IMR-90 (cell line): ENCODE results near the gene CHST6. TPM values are rescaled to one million over a fixed set of nuclear protein-coding genes. Genes with fewer than 3 reads are reported as not detected.

Experiments used
- ATAC-seq: fragments of 200-7000 bp; cut with Tn5 transposase; 2 replicates; pipeline ENCODE4 v1.9.1; 2020; ENCODE audit warnings: low read depth, mild to moderate bottlenecking, moderate library complexity
- BruUV-seq: library from RNA; stranded (reverse); fragments of 400-500 nt; replicated peaks from 2 replicates; lab custom pipeline; 2021; lab: Mats Ljungman, UMichigan
- CTCF ChIA-PET: fragments of 300-600 bp; formaldehyde crosslinking; extraction: SDS; loops from one replicate; lab custom pipeline; 2021; ENCODE audit warnings: antibody characterized with exemption; lab: Yijun Ruan, JAX
- POLR2A ChIA-PET: fragments of 300-600 bp; sonication (Branson Sonifier 250); formaldehyde crosslinking; loops from one replicate; lab custom pipeline; 2022; ENCODE audit warnings: antibody characterized with exemption; ENCODE audit not compliant: unreplicated experiment; lab: Charles Lee
- DNase-seq: peaks from one replicate; pipeline ENCODE4 v3.0.0; 2013
- H2AFZ ChIP-seq: replicated peaks from 2 replicates; pipeline ENCODE3; 2013; ENCODE audit warnings: low read length, mild to moderate bottlenecking; ENCODE audit not compliant: poor library complexity
- H2AK5ac ChIP-seq: 2 replicates; pipeline ENCODE4 v1.6.1; 2013; ENCODE audit warnings: low read depth, low read length, inconsistent platforms
- H2AK9ac ChIP-seq: replicated peaks from 2 replicates; pipeline ENCODE3; 2013; ENCODE audit warnings: mild to moderate bottlenecking, low read depth, low read length, moderate library complexity; ENCODE audit not compliant: poor library complexity
- H2BK120ac ChIP-seq: 2 replicates; pipeline ENCODE4 v1.6.1; 2013; ENCODE audit warnings: low read depth, low read length, inconsistent platforms
- H2BK15ac ChIP-seq: 3 replicates; pipeline ENCODE4 v1.6.1; 2013; ENCODE audit warnings: low read depth, low read length, inconsistent platforms
- H2BK20ac ChIP-seq: 2 replicates; pipeline ENCODE4 v1.6.1; 2013; ENCODE audit warnings: low read depth, mild to moderate bottlenecking, inconsistent platforms, low read length, moderate library complexity
- H2BK5ac ChIP-seq: 2 replicates; pipeline ENCODE4 v1.6.1; 2013; ENCODE audit warnings: mild to moderate bottlenecking, low read depth, low read length, inconsistent platforms; ENCODE audit not compliant: poor library complexity, severe bottlenecking
- H3K14ac ChIP-seq: replicated peaks from 2 replicates; pipeline ENCODE4 v1.6.1; 2013; ENCODE audit warnings: low read depth, low read length, inconsistent platforms
- H3K18ac ChIP-seq: 2 replicates; pipeline ENCODE4 v1.6.1; 2013; ENCODE audit warnings: low read depth, low read length, control low read depth
- H3K23ac ChIP-seq: 2 replicates; pipeline ENCODE4 v1.6.1; 2013; ENCODE audit warnings: low read depth, low read length, inconsistent platforms
- H3K27ac ChIP-seq: 2 replicates; pipeline ENCODE4 v1.5.1; 2013; ENCODE audit warnings: mild to moderate bottlenecking, control low read depth, low read length; ENCODE audit not compliant: insufficient read depth
- H3K27me3 ChIP-seq: 2 replicates; pipeline ENCODE4 v1.6.1; 2013; ENCODE audit warnings: low read length; ENCODE audit not compliant: control insufficient read depth, insufficient read depth
- H3K36me3 ChIP-seq: 2 replicates; pipeline ENCODE4 v1.6.1; 2013; ENCODE audit warnings: low read length, mixed read lengths; ENCODE audit not compliant: control insufficient read depth, insufficient read depth
- H3K4ac ChIP-seq: 2 replicates; pipeline ENCODE4 v1.6.1; 2013; ENCODE audit warnings: low read depth, low read length, inconsistent platforms
- H3K4me1 ChIP-seq: 2 replicates; pipeline ENCODE4 v1.6.1; 2013; ENCODE audit warnings: low read length, mixed read lengths; ENCODE audit not compliant: control insufficient read depth, insufficient read depth
- H3K4me2 ChIP-seq: 2 replicates; pipeline ENCODE4 v1.6.1; 2013; ENCODE audit warnings: low read depth, mild to moderate bottlenecking, control low read depth, low read length, moderate library complexity
- H3K4me3 ChIP-seq: 2 replicates; pipeline ENCODE4 v1.5.1; 2013; ENCODE audit warnings: low read depth, mild to moderate bottlenecking, control low read depth, low read length, moderate library complexity; ENCODE audit not compliant: insufficient read depth
- H3K56ac ChIP-seq: 2 replicates; pipeline ENCODE4 v1.6.1; 2013; ENCODE audit warnings: low read length, inconsistent platforms; ENCODE audit not compliant: insufficient read depth; ENCODE audit errors: extremely low read depth
- H3K79me1 ChIP-seq, 2 experiments: 2 replicates each; pipeline ENCODE4 v1.6.1; 2013; ENCODE audit warnings: low read length in 2 of 2, inconsistent platforms in 1 of 2, low read depth in 1 of 2
- H3K9ac ChIP-seq: 2 replicates; pipeline ENCODE4 v1.6.1; 2013; ENCODE audit warnings: low read depth, low read length, control low read depth
- H3K9me1 ChIP-seq: 2 replicates; pipeline ENCODE4 v1.6.1; 2013; ENCODE audit warnings: low read length, inconsistent platforms; ENCODE audit not compliant: insufficient read depth
- H3K9me3 ChIP-seq: 2 replicates; pipeline ENCODE4 v1.6.1; 2013; ENCODE audit warnings: low read length; ENCODE audit not compliant: control insufficient read depth, insufficient read depth
- H4K20me1 ChIP-seq: 2 replicates; pipeline ENCODE4 v1.6.1; 2013; ENCODE audit warnings: low read length, inconsistent platforms; ENCODE audit not compliant: insufficient read depth
- H4K5ac ChIP-seq: 2 replicates; pipeline ENCODE4 v1.6.1; 2013; ENCODE audit warnings: mild to moderate bottlenecking, low read depth, low read length, control low read depth
- H4K8ac ChIP-seq, 2 experiments: 2 replicates each; pipeline ENCODE4 v1.6.1; 2013; ENCODE audit warnings: low read depth in 2 of 2, low read length in 2 of 2, control low read depth in 1 of 2, inconsistent platforms in 1 of 2
- H4K91ac ChIP-seq: 2 replicates; pipeline ENCODE4 v1.6.1; 2013; ENCODE audit warnings: low read depth, low read length, inconsistent platforms; ENCODE audit not compliant: insufficient read depth
- MAFK ChIP-seq: IDR thresholded peaks from 2 replicates; pipeline ENCODE4 v1.6.1; 2012; ENCODE audit warnings: low read depth, low read length, improper control_type of control experiment
- MAZ ChIP-seq: IDR thresholded peaks from 2 replicates; pipeline ENCODE4 v1.6.1; 2012; ENCODE audit warnings: low read depth, mild to moderate bottlenecking, low read length, improper control_type of control experiment, moderate library complexity, borderline replicate concordance
- RCOR1 ChIP-seq: IDR thresholded peaks from 2 replicates; pipeline ENCODE4 v1.6.1; 2012; ENCODE audit warnings: mild to moderate bottlenecking, low read length, improper control_type of control experiment; ENCODE audit not compliant: insufficient replicate concordance
- SMC3 ChIP-seq: fragments of 150-350 bp; IDR thresholded peaks from 2 replicates; pipeline ENCODE4 v1.6.1; 2016; ENCODE audit warnings: low read depth, mild to moderate bottlenecking, antibody characterized with exemption, low read length, moderate library complexity
- USF2 ChIP-seq: fragments of 150-350 bp; IDR thresholded peaks from 2 replicates; pipeline ENCODE4 v1.6.1; 2017; ENCODE audit warnings: mild to moderate bottlenecking, antibody characterized with exemption, low read length, low read depth
- WGBS, 2 experiments: methylation state at CpG; one replicate each; pipeline versions ENCODE4 v1.1.5 to v1.1.7; 2013; ENCODE audit warnings: missing lambda C conversion rate in 2 of 2; ENCODE audit not compliant: insufficient read length in 1 of 2; ENCODE audit errors: extremely low coverage in 2 of 2; 5-methylcytosine and 5-hydroxymethylcytosine counted together
- dilution Hi-C: fragments of 300-500 bp; cut with HindIII; formaldehyde crosslinking; loops from one replicate; pipeline ENCODE4 v1.14.3; 2018; ENCODE audit warnings: low sequenced_read_pairs; ENCODE audit not compliant: unreplicated experiment
- in situ Hi-C: fragments of 300-500 bp; cut with MboI; formaldehyde crosslinking; loops from 3 replicates; pipeline ENCODE4 v1.14.3; 2019; ENCODE audit warnings: low sequenced_read_pairs, inconsistent platforms, mixed read lengths
- intact Hi-C: fragments of 100-400 bp; cut with micrococcal nuclease; formaldehyde crosslinking; loops from 2 replicates; pipeline ENCODE4 v1.10.0; 2022
- polyA plus RNA-seq, 3 experiments: library from polyadenylated mRNA; depleted of rRNA; stranded (reverse); fragments of >200 nt; gene quantifications; 2 replicates each; pipeline ENCODE4 v1.2.3, GENCODE V29; 2012; ENCODE audit warnings: low replicate concordance in 1 of 3
- total RNA-seq: library from RNA; depleted of rRNA; stranded (reverse); fragments of >200 nt; gene quantifications from 2 replicates; pipeline ENCODE4 v1.2.3, GENCODE V29; 2012

Gene CHST6
- total and polyA plus RNA-seq, 2 of the 4 experiments (the other 2 are of a cell fraction), result under 0.01 to 0.12 TPM

DNA sequence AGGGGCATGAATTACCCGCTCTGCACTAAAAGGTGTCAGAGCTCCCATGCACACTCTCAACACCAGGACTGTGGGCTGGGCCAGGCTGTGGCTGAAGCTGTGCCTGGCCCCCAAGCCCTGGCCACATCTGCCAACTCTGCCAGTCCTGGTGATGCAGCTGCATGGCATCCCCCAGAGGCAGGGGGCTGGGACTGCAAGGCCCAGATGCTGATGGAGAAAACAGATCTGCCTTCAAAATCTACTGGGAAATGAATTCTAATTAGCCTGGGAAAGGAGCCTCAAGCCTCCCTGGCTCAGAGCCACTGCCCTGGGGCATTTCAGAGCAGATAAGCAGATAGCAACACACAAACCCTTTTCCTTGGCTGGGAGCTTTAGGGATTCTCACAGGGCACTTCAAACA lies 3.4 kb downstream of the CHST6 start:
- Histone ChIP-seq H4K8ac (no peak overlapping the region), H3K56ac (no peak overlapping the region)
- CTCF ChIA-PET, result interaction anchor here (0.6 kb wide), 1 partner anchor 30 kb away, joined by 3 read pairs; no protein-coding TSS in a partner anchor

More for the DNA sequence above, 3.4 kb downstream of the CHST6 start:
- Histone ChIP-seq H4K20me1 (no peaks in the 10 kb centered on the region), H3K23ac (no peak overlapping the region), H2BK5ac (no peak overlapping the region), H2AK9ac (no peak overlapping the region), H3K4me2 (no peak overlapping the region), H3K4ac (no peak overlapping the region), H3K4me1 (peaks cover 1% of the 10 kb centered on the region; the same call in 1 of the 2 replicates), H3K36me3 (no peaks in the 10 kb centered on the region), H3K9me1 (no peaks in the 10 kb centered on the region), H3K14ac (no peak overlapping the region), H2BK120ac (no peak overlapping the region), H2AFZ (no peak overlapping the region), H2AK5ac (no peak overlapping the region), H3K27ac (no peak overlapping the region), H4K91ac (no peak overlapping the region), H4K5ac (no peak overlapping the region), H3K27me3 (peaks cover 15% of the 10 kb centered on the region), H3K9ac (no peak overlapping the region), H3K9me3 (no peaks in the 10 kb centered on the region), H3K18ac (no peak overlapping the region), H3K4me3 (no peak overlapping the region), H2BK15ac (no peak overlapping the region), H3K79me1 (no peaks in the 10 kb centered on the region), H2BK20ac (no peak overlapping the region)
- POLR2A ChIA-PET, result no interaction called here
- in situ Hi-C loops (no loop called here), intact Hi-C loops (no loop called here), dilution Hi-C loops (no loop called here)
- TF ChIP-seq MAZ, result no peak
- no peak for TF ChIP-seq RCOR1
- TF ChIP-seq MAFK, result no peak
- no peak for TF ChIP-seq USF2
- no peak for TF ChIP-seq SMC3
- DNase-seq (no peak), ATAC-seq (peak; percentile 46; the same call in 1 of the 2 replicates)
- no TSS peak for BruUV-seq
- WGBS, 2 experiments, result 80% methylated on average over 1 of the region's 1 CpG; no CpG with 5 or more reads in 1 of the 2 experiments
